K562 (cell line): ENCODE measurements around the gene TCEAL1. TPM values are rescaled to one million over a fixed set of nuclear protein-coding genes. Genes with fewer than 3 reads are reported as not detected.

ENCODE experiments used
- ATF1 ChIP-seq, 2 experiments: fragments of 450-650 bp in 1 of 2; IDR thresholded peaks; 2 replicates each; pipeline ENCODE4 v1.6.1; 2016; ENCODE audit warnings: missing compliant biosample characterization in 1 of 2, missing genetic modification characterization in 1 of 2
- HLTF ChIP-seq: fragments of 450-650 bp; IDR thresholded peaks from 2 replicates; pipeline ENCODE4 v1.6.1; 2016
- KDM5B ChIP-seq: fragments of 200-600 bp; sonication (generic); IDR thresholded peaks from 2 replicates; pipeline ENCODE4 v1.6.1; 2012; ENCODE audit warnings: low read depth, mild to moderate bottlenecking, moderate library complexity, low read length, control low read depth, inconsistent platforms; ENCODE audit not compliant: insufficient replicate concordance
- KLF6 ChIP-seq: fragments of 250-450 bp; sonication (Bioruptor Pico); IDR thresholded peaks from 2 replicates; pipeline ENCODE4 v1.4.0; 2020; ENCODE audit warnings: mild to moderate bottlenecking, moderate library complexity, borderline replicate concordance
- NFIX ChIP-seq: fragments of 250-450 bp; sonication (Bioruptor Pico); IDR thresholded peaks from 2 replicates; pipeline ENCODE4 v1.4.0; 2020; ENCODE audit warnings: low read depth, mild to moderate bottlenecking, moderate library complexity
- RAD51 ChIP-seq: fragments of 450-650 bp; IDR thresholded peaks from 2 replicates; pipeline ENCODE4 v1.7.1; 2016; ENCODE audit warnings: low read depth, mild to moderate bottlenecking, borderline replicate concordance
- REST ChIP-seq, 2 experiments: fragments of 450-650 bp; formaldehyde crosslinking in 1 of 2; IDR thresholded peaks; 2 replicates each; pipeline versions ENCODE4 v1.4.0 to v1.6.1; 2014 to 2020; ENCODE audit warnings: mild to moderate bottlenecking in 2 of 2, borderline replicate concordance in 1 of 2, low read depth in 1 of 2
- TFE3 ChIP-seq: fragments of 450-650 bp; formaldehyde crosslinking; IDR thresholded peaks from 2 replicates; pipeline ENCODE4 v1.4.0; 2020; ENCODE audit warnings: mild to moderate bottlenecking, mixed read lengths
- USF1 ChIP-seq: sonication (generic); formaldehyde crosslinking; IDR thresholded peaks from 2 replicates; pipeline ENCODE4 v1.9.0; 2022; ENCODE audit warnings: mild to moderate bottlenecking, missing genetic modification reagents
- polyA plus RNA-seq, 8 experiments: library from polyadenylated mRNA; depleted of rRNA in 4 of 8; stranded (reverse) in 5 of 8; unstranded in 3 of 8; fragments of >200 nt; fragmentation: Nextera tagmentation in 2 of 8; fragmentation: Illumina TruSeq in 1 of 8; extraction: Ambion mirVana in 2 of 8; extraction: Trizol in 1 of 8; gene quantifications; 2 replicates each; pipeline versions ENCODE4 v1.2.1 to v1.2.3, GENCODE V29; 2011 to 2014; ENCODE audit warnings: inconsistent platforms in 1 of 8, missing spikeins in 1 of 8
- total RNA-seq, 7 experiments: library from RNA; depleted of rRNA in 6 of 7; stranded (reverse); fragments of >200 nt in 6 of 7; fragmentation: Illumina TruSeq in 2 of 7; extraction: Trizol in 2 of 7; gene quantifications; 2 replicates each; pipeline versions ENCODE4 v1.2.1 to v1.2.3, GENCODE V29; 2011 to 2021; ENCODE audit warnings: low replicate concordance in 1 of 7

TCEAL1 gene
- total and polyA plus RNA-seq, 9 of the 15 experiments (the other 6 are each of a cell fraction or from before 2014, with no cell fraction given): 2.1 to 5.3 (median 4.0) TPM

GRCh38 chrX:103628386-103629317, at the start of gene TCEAL1 (continued):
- TF ChIP-seq KDM5B (peak; percentile 13), KLF6 (CRISPR knock-in tag) (no peak), ATF1 (CRISPR knock-in tag; IDR thresholded peaks at IDR 0.05) (no peak), ATF1 (tag; IDR thresholded peaks at IDR 0.05) (peak; percentile 35; the same call in 1 of the 2 replicates), RAD51 (peak; percentile 81), REST (IDR thresholded peaks at IDR 0.05; ENCODE audit: borderline replicate concordance) (peak; percentile 9; the same call in 1 of the 2 replicates), REST (CRISPR knock-in tag; IDR thresholded peaks at IDR 0.05; ENCODE audit: low read depth) (no peak), TFE3 (CRISPR knock-in tag) (peak; percentile 55), NFIX (no peak), HLTF (no peak), USF1 (CRISPR knock-in tag) (peak; percentile 90)
